GM12873 (cell line): ENCODE measurements around the gene WASHC3.

Source experiments
- CTCF ChIP-seq: IDR thresholded peaks from 2 replicates; pipeline ENCODE4 v1.5.1; 2012; ENCODE audit warnings: low read depth, mild to moderate bottlenecking, moderate library complexity, low read length, control low read depth; ENCODE audit not compliant: insufficient read depth; ENCODE audit errors: missing control alignments

Gene WASHC3

GRCh38 chr12:101995684-101996083 is 66.1 kb downstream of the WASHC3 start:
- TF ChIP-seq CTCF: no peak

- TF ChIP-seq CTCF: no peak
Observed at GRCh38 chr12:101992091-101992490, 69.7 kb downstream of the WASHC3 start.

DNA sequence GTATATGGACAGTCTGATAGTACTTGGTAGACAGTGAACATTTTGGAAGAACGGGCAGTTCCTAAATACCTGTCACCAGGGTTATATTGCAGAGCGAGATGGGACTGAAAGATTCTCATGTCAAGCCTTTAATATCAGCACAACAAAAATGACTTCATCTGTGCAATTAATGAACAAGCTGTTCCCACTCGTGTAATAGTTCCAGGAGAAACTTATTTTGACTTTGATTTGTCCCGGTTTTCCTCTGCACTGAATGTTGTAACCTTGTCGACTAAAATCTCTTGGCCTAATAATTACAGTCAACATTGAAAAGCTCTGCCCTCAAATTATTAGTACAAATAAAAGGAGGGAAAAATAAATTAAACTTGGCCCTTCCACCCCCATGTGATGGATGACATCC is 79.5 kb downstream of the WASHC3 start:
- TF ChIP-seq CTCF: no peak

DNA sequence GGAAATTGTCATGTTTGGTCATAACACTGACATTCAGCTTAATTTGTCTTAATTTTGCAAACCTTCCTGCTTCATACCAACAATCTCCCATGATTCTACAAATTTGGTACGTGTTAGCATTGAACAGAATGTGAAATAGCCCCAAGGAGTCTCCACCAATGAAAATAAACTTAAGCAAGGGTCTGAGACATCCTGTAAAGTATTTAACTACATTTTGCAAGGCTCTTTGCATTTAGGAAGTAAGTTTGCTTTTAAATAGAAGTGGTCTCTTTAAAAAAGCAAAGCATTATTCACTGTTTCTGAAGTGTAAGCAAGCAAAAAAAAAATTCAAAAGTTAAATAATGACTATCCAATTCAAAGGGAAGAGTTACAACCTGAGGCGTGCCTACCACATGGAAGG is 79.9 kb downstream of the WASHC3 start:
- no peak for TF ChIP-seq CTCF

DNA sequence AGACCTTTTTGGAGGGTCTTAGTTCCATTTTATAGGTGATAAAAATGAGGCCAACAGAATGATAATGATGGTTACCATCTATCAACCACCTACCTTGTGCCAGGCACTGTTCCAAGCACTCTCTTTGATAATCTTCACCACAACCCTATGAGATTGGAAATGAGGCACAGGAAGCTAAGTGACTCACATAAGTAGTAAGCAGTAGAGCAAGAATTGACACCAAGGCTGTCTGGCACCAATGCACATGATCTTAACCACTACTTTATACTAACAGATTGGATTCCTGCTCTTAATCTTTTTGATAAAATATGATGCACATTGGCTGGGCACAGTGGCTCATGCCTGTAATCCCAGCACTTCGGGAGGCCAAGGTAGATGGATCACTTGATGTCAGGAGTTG is 93.0 kb downstream of the WASHC3 start:
- TF ChIP-seq CTCF: no peak

- no peak for TF ChIP-seq CTCF
Observed at GRCh38 chr12:101967506-101967905, 94.3 kb downstream of the WASHC3 start.

GRCh38 chr12:101966496-101966895 is 95.3 kb downstream of the WASHC3 start:
- no peak for TF ChIP-seq CTCF

DNA sequence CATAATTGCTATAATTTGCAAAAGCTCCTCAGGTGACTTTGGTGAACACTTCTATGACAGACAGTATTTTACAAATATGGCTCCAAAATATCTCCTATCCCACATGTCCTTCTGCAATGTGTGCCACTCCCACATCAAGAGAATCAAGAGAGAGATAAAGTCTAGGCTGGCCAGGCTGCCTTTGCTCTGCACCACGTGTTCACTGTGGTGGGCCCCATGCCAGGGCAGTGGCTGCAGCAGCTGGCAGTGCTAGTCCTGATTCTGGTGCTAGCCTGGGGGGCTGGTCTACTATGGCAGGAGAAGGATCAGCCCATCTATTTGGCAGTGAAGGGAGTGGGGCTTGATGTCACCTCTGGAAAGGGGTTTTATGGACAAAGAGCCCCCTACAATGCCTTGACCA is 98.1 kb downstream of the WASHC3 start:
- TF ChIP-seq CTCF: no peak
